Astrocyte of the cerebellum (primary cell): Measurements from ENCODE around the gene ARL13B.
A peak's percentile ranks its signal among the peaks of the same experiment; 100 is the strongest.

Source experiments
- DNase-seq: peaks from one replicate; pipeline ENCODE4 v3.0.0-alpha.2; 2011; ENCODE audit warnings: low read depth
- H3K4me3 ChIP-seq: 2 replicates; pipeline ENCODE4 v1.5.1; 2011; ENCODE audit warnings: mild to moderate bottlenecking, low read depth, low read length, moderate library complexity
- in situ Hi-C: cut with HindIII; loops from 2 replicates; pipeline ENCODE4 v1.10.0; 2017; ENCODE audit warnings: low sequenced_read_pairs
- TF ChIP-seq, protein P1 (sequence below): IDR thresholded peaks from 2 replicates; pipeline ENCODE4 v1.5.1; 2012; ENCODE audit warnings: low read length, low read depth, moderate library complexity, mild to moderate bottlenecking; ENCODE audit errors: missing control alignments

ARL13B gene

DNA sequence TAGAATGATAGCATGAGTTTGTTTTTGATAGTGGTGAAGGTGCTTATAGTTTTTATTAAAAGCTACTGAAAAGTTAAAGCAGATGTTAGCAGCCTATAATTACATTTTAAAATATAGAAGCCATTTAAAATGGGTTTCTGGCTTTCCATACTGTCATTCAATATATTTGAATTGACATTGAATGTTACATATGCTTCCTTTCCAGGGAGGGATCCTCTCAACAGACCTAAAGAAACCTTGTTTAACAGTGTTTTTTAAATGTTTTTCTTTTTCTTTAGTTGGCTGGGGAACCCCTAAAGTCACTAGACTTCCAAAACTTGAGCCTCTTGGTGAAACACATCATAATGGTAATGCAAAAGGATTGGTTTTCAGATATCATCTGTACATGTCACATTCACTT, 70.6 kb downstream of the ARL13B start:
- H3K4me3 ChIP-seq, result no peak overlapping the region
- TF ChIP-seq, protein P1, sequence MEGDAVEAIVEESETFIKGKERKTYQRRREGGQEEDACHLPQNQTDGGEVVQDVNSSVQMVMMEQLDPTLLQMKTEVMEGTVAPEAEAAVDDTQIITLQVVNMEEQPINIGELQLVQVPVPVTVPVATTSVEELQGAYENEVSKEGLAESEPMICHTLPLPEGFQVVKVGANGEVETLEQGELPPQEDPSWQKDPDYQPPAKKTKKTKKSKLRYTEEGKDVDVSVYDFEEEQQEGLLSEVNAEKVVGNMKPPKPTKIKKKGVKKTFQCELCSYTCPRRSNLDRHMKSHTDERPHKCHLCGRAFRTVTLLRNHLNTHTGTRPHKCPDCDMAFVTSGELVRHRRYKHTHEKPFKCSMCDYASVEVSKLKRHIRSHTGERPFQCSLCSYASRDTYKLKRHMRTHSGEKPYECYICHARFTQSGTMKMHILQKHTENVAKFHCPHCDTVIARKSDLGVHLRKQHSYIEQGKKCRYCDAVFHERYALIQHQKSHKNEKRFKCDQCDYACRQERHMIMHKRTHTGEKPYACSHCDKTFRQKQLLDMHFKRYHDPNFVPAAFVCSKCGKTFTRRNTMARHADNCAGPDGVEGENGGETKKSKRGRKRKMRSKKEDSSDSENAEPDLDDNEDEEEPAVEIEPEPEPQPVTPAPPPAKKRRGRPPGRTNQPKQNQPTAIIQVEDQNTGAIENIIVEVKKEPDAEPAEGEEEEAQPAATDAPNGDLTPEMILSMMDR, result no peak
- in situ Hi-C loops, result no loop called here
- DNase-seq, result no peak

DNA sequence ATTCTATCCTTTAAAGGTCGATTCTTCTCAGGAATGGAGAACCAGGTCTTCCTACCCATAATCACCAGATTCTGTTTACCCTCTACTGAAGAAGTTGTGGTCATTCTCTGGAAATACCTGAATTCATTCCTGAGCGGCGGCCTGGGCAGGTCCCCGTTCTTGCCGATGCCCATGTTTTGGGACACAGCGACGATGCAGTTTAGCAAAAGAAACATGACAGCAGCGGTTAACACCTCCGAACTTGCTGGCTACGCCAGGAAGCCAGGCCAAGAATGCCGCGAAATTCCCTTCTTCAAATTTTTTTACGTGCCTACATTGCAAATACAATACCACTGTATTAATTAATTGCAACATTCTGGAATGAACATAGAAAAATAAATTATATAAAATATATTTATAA, 81.3 kb downstream of the ARL13B start:
- H3K4me3 ChIP-seq, result no peak overlapping the region
- no peak for DNase-seq
- in situ Hi-C loops, result no loop called here
- TF ChIP-seq, protein P1, result no peak

DNA sequence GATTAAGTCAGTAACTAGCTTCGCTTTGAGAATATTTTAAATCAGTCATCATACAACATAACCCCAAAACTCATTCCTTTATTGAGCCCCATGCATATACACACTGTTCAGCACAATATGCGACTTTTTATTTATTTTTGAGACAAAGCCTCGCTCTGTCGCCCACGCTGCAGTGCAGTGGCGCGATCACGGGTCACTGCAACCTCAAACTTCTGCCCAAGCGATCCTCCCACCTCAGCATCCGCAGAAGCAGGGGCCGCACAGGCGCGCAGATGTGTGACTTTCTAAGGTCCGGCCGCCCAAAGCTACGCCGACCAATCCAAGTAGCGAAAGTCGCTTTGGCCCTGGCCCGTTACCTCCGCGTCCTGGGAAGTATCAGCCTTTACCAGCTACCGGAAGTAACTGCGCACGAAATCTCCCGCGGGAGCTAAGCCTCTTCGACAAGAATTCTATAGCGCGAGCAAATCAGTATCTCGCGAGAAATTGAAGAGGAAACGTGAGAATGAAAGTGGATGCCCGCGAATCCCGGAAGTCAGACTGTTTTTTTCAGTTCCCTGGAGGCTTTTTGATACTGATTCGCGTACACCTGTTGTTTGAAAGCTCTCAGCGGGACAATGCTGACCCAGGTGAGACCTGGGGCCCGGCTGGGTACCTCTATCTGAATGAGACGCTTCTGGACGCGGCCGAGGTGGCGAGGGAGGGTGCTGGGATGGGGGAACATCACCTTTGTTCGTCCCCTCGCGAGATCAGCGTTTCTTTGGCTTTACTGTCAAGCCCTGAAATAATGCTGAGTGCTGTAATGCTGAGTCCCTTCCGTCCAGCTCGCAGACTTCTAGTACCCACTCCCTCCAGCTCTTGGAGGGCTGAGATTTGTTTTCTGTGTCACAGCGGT, 82.8 kb downstream of the ARL13B start, which contains the start of the genes DHFR2 and NSUN3:
Gene DHFR2, minus strand, starts transcription at position 404 of the 892 bp plus-strand sequence. CDS start 1,405 bp downstream, outside the sequence.
Gene NSUN3, plus strand, starts transcription at position 549 of the 892 bp plus-strand sequence. Its CDS starts 66 bp downstream, at position 615.
- TF ChIP-seq, protein P1, result no peak
- H3K4me3 ChIP-seq, result peak within 1 kb of the TSS; percentile 58
- in situ Hi-C loops, result no loop called here
- DNase-seq, result peak; percentile 95

DNA sequence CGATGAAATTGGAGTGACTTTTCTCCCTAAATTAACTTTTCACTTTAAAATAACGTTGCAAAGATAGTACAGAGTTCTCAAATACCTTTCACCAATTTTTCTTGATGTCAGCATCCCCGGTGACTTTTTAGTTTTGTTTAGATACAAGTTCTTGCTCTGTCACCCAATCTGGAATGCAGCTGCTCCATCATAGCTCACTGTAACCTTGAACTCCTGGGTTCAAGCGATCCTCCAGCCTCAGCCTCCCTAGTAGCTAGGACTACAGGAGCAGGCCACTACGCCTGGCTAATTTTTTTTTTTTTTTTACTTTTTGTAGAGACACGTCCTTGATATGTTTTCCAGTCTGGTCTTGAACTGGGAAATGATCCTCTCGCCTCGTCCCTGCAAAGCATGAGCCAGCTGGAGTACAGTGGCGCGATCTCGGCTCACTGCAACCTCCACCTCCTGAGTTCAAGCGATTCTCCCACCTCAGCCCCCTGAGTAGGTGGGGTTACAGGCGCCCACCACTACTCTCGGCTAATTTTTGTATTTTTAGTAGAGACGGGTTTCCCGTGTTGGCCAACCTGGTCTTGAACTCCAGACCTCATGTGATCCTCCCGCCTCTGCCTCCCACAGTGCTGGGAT, 83.7 kb downstream of the ARL13B start:
- H3K4me3 ChIP-seq, result peak overlapping the region; percentile 58
- TF ChIP-seq, protein P1, result no peak
- in situ Hi-C loops, result no loop called here
- no peak for DNase-seq

DNA sequence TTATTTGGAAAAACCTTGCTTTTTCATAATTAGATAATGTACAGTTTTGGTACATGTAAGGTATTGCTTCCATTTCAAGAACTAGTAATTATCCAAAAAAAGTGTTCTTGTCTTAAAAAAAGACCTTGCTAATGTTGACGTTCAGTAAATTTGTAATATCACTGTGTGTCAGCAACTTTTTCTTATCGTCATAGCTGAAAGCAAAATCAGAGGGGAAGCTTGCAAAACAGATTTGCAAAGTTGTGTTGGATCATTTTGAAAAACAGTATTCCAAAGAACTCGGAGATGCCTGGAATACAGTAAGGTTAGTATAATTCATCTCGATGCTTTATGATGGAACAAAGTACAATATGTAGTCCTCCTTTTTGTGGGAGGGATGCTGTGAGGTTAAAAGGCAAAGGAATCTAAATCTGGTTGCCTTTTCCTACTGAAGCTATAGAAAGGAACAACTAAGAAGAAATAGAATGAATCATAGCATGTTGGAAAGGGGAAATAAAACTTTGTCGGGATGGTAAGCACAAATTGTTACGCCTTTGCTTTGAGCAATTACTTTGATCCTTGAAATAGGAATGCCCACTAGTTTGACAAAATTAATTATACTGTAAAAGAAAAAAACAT, 84.4 kb downstream of the ARL13B start:
- in situ Hi-C loops, result no loop called here
- H3K4me3 ChIP-seq, result no peak overlapping the region
- TF ChIP-seq, protein P1, result no peak
- DNase-seq, result no peak

DNA sequence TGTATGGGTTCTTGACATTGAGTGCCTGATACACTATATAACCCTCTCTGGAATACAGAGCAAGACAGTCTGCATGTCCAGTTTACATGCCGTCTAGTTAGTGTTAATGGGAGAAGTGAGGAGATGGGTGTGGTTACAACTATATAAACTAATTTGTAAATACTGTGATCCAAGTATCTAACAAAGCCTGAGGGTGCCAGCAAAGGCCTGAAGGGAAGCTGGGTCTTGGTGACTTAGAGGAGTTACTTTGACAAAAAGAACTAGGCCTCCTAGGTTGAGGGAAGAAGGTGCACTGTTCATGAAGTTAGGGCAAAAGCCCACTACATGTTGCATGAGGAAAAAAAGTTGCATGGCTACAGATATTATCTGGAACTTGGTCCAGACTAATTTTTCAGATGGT, 85.2 kb downstream of the ARL13B start:
- TF ChIP-seq, protein P1, result no peak
- DNase-seq, result no peak
- H3K4me3 ChIP-seq, result no peak overlapping the region
- in situ Hi-C loops, result no loop called here
